Medulla oblongata (tissue), 1 donor: Measurements from ENCODE around the gene ABCA2.
A peak's percentile ranks its signal among the peaks of the same experiment; 100 is the strongest.
"Not testable (repeated sequence)": the region's sequence is repeated elsewhere in the genome, so short reads cannot be mapped to it uniquely, and the experiment has no call there.

Experiments
- DNase-seq: peaks from one replicate; pipeline ENCODE4 v3.0.0-alpha.2; 2015; ENCODE audit errors: extremely low spot score

Gene ABCA2

DNA sequence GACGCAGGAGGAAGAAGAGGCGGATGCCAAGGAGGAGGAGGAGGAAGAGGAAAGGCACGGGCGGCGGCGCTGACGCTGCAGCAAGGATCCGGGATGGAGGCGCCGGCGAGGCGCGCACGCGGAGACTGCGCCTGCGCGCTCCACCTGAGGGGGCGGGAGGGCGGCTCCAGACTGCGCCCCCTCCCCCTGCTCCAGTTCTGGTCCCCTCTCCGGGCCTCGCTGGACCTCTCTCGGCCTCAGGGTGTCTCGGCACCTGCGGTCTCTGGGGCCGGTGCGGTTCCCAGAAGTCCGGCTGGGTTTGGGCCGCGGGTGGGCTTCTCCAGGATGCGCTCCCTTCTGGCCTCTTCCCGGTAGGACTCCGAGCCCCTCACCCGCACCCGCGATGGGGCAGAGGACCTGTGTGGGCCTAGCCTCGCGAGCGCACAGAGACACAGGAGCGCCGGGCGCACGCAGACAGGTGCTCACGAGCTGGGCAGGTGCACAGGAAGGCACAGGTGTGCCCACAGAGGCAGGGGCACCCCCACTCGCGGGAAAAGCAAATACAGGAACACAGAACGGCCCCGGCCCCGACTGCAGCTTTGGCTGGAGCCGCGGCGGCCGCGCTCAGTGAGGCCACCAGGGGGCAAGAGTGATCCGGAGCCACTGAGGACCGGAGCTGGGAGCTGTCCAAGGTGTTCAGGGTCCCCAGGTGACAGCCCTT lies 18.2 kb upstream of the ABCA2 start, which contains the start of gene NPDC1:
TSS of gene NPDC1 (minus strand) at position 90 of the 700 bp plus-strand sequence. CDS start 188 bp downstream, outside the sequence.
- peak; percentile 76 for DNase-seq

- no peak for DNase-seq
These were observed 17.5 kb upstream of the ABCA2 start for GRCh38 chr9:137045294-137046087.

DNA sequence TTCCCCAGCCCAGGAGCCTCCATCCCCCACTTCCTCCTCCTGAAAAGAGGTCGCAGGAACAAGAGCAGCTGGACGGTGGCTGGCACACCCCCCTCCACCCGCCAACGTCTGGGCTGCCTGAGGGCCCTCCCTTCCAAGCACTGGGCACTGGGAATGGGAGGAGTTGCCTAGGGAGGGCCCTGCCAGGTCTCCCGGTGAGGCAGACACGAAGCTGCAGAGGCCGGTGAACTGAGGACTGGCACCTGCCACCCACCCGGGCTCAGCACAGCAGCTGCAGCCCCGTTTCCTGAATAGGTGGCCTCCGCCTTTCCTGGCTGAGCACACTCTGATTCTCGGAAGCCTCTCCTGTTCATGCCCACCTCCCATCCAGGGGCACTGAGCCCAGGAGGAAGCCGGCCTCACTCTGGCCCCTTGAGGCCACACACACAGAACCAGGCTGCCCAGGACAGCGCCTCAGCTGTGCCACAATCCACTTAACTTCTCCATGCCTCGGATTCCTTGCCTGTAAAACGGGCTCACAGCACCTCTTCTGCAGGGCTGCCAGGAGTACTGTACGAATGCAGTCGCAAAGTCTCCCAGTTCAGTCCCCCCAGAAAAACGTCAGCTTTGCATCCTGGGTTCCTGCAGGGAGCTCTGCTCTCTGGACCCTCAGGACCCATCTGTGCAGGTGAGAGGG lies 16.6 kb upstream of the ABCA2 start:
- DNase-seq, result peak; percentile 64

- no peak for DNase-seq
These were observed 16.0 kb upstream of the ABCA2 start for GRCh38 chr9:137044037-137044436.

DNA sequence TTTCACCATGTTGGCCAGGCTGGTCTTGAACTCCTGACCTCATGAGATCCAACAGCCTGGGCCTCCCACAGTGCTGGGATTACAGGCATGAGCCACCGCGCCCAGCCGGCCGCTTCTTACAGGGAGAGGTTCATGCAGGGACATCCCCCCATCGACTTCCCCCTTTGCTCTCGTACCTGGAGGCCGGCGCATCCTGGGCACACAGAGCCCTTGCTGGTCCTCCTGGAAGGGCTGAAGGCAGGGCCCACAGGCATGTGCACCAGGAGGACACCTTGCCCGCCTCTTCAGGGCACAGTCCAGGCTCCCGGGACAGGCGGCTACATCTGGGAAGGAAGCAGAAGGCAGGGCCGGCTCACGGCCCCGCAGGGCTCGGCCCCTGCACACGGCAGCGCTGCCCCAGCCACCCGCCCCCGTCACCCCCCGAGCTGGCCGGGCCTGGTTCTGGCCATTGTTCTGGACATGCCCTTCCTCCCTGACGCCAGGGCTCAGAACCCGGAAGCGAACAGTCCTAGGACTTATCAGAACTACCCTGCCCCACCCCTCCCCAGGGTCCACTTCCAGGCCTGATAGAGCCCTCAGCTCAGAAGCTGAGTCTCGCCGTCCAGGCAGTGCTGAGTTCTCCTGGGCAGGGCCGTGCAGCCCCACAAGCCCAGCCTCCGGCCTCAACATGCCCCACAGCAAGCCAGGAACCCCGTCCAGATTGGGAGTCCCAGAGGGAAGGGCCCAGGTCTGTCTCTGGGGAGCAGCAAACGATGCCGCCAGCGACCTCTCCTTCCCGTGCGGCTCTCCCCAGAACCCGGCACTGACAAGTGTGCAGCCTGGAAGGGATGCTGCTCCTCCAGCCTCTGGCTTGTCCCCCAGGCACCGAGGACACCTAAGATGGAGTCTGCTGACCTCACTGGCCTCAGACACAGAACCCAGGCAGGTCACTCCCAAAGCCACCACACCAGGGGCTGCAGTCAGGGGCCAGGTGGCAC lies 15.0 kb upstream of the ABCA2 start:
- DNase-seq, result no peak

- no peak for DNase-seq
These were observed 13.1 kb upstream of the ABCA2 start for GRCh38 chr9:137041124-137041523.

DNA sequence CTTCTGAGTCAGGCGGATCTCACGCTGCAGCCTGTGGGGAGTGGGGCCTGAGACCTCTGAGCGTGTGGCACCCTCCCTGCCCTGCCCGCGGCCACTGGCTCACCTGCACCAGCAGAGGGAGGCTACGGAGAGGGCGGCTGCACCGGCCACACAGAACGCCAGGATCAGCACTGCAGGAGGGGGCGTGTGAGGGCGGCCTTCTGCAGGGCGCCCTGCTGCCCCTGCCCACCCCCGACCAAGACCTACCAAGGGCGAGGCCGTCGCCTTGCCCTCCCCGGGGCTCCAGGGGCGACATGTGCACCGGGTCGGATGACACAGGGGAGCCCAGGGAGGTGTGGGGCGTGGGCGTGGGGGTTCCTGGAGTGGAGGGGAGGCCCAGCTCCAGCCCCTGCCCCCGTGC lies 12.5 kb upstream of the ABCA2 start:
- DNase-seq, result no peak

DNA sequence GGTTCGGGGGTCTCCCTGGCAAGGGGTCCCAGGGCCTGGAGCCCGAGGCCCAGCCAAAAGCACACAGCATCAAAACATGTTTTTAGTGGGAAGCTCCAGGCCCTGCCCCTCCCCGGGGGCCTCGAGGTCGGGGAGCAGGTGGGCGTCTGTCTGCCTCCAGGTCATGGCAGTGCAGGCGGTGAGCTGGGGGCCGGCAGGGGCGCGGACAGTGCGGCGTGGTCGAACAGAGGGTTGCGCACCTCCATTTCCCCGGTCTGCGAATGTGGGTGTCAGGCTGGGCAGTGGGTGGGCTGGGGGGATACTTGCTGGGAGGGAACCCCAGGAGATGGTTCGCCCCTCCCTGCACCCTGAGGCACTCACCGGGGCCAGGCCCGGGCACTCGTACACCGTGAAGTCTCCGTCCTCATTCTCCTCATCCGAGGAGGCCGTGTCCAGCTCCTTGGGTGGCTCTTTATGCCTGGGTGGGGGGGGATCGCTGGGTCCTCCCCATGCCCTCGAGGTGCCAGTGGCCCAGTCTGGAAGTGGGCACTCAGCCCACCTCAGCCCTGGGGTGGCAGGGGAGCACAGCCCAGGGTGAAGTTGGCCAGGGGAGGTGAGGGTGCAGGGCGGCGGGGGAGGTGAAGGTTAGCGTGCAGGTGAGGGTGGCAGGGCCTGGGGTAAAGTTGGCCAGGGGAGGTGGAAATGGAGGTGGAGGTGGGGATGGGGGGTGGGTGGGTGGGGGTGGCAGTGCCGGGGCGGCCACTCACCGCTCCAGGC lies 11.8 kb upstream of the ABCA2 start:
- DNase-seq, result no peak

- DNase-seq, result no peak
These were observed 10.9 kb upstream of the ABCA2 start for GRCh38 chr9:137038916-137039315.

GRCh38 chr9:137037483-137037882 lies 9.4 kb upstream of the ABCA2 start:
- DNase-seq, result no peak

- DNase-seq, result no peak
These were observed 9.0 kb upstream of the ABCA2 start for GRCh38 chr9:137037035-137037434.

DNA sequence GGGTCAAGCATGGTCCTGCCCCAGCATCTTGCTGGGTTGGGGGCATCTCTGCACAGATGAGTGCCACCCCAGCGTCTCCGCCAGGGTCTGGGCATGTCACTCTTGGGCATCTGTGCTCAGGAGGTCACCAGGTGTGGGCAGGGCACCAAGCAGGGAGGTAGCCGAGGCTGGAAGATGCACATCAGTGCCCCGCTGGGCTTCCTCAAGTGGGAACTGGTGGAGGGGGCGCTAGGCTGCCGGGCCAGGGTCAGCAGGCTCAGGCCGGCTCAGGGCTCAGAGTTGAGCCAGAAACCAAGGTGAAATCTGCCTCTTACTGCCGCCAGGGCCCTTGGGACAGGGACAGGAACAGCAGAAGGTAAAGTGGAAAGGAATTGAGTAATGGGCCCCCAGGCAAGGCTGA lies 7.9 kb upstream of the ABCA2 start:
- no peak for DNase-seq

DNA sequence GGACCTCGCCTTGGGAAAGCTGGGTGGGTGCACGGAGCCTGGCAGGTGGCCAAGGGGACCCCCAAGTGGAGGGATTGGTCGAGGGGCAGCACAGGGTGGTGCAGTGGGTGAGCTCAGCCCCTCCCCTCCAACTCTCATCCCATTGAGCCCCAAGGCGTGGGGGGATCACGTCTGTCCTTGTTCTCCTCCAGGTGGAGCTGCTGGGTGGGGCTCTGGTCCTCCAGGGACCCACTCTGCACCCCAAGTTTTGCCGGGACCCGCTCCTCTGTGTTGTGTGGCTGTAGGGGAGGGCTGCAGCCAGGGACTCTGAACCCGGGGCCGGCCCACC lies 7.4 kb upstream of the ABCA2 start:
- no peak for DNase-seq

GRCh38 chr9:137034709-137035506 lies 6.9 kb upstream of the ABCA2 start:
- DNase-seq, result peak; percentile 89

GRCh38 chr9:137034039-137034708 lies 6.1 kb upstream of the ABCA2 start:
- no peak for DNase-seq

DNA sequence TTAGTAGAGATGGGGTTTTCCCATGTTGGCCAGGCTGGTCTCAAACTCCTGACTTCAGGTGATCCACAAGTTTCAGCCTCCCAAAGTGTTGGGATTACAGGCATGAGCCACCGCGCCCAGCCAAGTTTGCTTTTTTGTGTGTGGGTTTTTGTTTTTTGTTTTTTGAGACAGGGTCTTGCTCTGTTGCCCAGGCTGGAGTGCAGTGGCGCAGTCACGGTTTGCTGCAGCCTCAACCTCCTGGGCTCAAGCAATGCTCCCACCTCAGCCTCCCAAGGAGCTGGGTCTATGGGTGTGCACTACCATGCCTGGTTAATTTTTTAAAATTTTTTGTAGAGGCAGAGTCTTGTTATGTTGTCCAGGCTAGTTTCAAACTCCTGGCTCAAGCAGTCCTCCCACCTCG lies 5.4 kb upstream of the ABCA2 start:
- not testable (repeated sequence) for DNase-seq

GRCh38 chr9:137032858-137033257 lies 4.8 kb upstream of the ABCA2 start:
- DNase-seq, result no peak

GRCh38 chr9:137031904-137032640 lies 4.0 kb upstream of the ABCA2 start, which contains the start of gene FUT7:
FUT7 (minus strand) TSS chr9:137032088; CDS start chr9:137031991, 97 bp downstream.
- no peak for DNase-seq
